ENCODE results near the gene AMH. TPM values are rescaled to one million over a fixed set of nuclear protein-coding genes. Genes with fewer than 3 reads are reported as not detected.

The AMH gene
- total and polyA plus RNA-seq, 8 donors = 0.45 to 2.0 (median 0.86) TPM; not detected in 2

DNA sequence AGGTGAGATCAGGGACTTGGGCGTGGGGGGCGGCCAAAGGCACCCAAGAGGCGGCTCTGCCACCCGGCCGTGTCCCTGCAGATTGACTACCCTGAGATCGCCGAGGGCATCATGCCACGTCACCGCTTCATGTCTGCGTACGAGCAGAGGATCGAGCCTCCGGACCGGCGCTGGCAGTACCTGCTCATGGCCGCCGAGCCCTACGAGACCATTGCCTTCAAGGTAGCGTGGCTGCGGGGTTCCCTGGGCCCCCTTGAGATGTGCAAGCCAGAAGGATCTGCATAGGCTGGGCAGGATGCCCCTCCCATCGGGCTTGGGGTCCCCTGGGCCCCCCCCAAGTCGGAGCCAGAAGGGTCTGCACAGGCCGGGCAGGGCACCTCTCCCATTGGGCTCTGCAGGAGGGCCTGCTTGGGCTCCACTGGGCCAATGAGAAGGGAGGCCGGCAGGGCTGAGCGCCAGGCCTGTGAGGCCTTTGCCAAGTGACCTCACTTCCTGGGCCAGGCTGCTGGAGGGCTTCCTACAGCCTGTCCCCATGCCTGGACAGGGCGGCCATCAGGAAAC lies 2.2 kb upstream of the AMH start:
- 34 to 91% (median 81%) methylated on average over 5 to 26 of the region's 26 CpGs for WGBS, 5 donors
- no peaks in the 10 kb centered on the region for H3K9me3 ChIP-seq
- TF ChIP-seq POLR2AphosphoS5 (IDR thresholded peaks at IDR 0.05) (no peak), EP300 (IDR thresholded peaks at IDR 0.05) (no peak), POLR2A (IDR thresholded peaks at IDR 0.05) (no peak)
- TF ChIP-seq, protein P1, sequence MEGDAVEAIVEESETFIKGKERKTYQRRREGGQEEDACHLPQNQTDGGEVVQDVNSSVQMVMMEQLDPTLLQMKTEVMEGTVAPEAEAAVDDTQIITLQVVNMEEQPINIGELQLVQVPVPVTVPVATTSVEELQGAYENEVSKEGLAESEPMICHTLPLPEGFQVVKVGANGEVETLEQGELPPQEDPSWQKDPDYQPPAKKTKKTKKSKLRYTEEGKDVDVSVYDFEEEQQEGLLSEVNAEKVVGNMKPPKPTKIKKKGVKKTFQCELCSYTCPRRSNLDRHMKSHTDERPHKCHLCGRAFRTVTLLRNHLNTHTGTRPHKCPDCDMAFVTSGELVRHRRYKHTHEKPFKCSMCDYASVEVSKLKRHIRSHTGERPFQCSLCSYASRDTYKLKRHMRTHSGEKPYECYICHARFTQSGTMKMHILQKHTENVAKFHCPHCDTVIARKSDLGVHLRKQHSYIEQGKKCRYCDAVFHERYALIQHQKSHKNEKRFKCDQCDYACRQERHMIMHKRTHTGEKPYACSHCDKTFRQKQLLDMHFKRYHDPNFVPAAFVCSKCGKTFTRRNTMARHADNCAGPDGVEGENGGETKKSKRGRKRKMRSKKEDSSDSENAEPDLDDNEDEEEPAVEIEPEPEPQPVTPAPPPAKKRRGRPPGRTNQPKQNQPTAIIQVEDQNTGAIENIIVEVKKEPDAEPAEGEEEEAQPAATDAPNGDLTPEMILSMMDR (IDR thresholded peaks at IDR 0.05) = no peak
- H3K27ac ChIP-seq = no peak overlapping the region
- no peak overlapping the region for H3K4me3 ChIP-seq
- peaks cover 15 to 43% (median 29%) of the 10 kb centered on the region in 3 donors for H3K27me3 ChIP-seq
- H3K4me1 ChIP-seq = peaks cover 24 to 68% (median 41%) of the 10 kb centered on the region in 4 donors
- H3K36me3 ChIP-seq = peaks cover 54 to 74% (median 66%) of the 10 kb centered on the region in 4 donors
- peak in 1 of 2 donors; percentile 50 for DNase-seq
- intact Hi-C loops (cut with DNase I; ENCODE audit: low total_unique reads) = no loop called here

DNA sequence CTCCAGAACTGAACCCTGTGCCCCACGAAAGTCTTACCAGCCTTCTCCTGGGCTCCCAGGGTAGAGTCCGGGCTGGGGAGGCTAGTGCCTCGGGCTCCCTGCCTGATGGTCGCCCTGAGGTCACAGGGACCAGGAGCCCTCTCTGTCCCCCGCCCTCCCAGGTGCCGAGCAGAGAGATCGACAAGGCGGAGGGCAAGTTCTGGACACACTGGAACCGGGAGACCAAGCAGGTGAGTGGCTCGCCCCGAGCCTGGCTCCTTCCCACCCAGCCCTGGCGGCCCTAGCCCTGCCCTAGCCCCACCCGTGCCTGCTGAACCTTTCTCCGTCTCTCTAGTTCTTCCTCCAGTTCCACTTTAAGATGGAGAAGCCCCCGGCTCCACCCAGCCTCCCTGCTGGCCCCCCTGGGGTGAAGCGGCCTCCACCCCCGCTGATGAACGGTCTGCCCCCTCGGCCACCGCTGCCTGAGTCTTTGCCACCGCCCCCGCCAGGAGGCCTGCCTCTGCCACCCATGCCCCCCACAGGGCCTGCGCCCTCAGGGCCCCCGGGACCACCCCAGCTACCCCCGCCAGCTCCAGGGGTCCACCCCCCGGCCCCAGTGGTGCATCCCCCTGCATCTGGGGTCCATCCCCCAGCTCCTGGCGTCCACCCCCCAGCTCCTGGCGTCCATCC lies 1.6 kb upstream of the AMH start:
- DNase-seq = no peak
- peaks cover 21 to 50% (median 36%) of the 10 kb centered on the region in 3 donors for H3K27me3 ChIP-seq
- intact Hi-C loops (cut with DNase I; ENCODE audit: low total_unique reads) = no loop called here
- no peaks in the 10 kb centered on the region for H3K9me3 ChIP-seq
- H3K27ac ChIP-seq = no peak overlapping the region
- WGBS, 5 donors = 79 to 88% (median 86%) methylated on average over 20 to 28 of the region's 28 CpGs
- peaks cover 54 to 70% (median 64%) of the 10 kb centered on the region in 4 donors for H3K36me3 ChIP-seq
- TF ChIP-seq POLR2A (IDR thresholded peaks at IDR 0.05) = no peak
- TF ChIP-seq EP300 (IDR thresholded peaks at IDR 0.05) = no peak
- TF ChIP-seq POLR2AphosphoS5 (IDR thresholded peaks at IDR 0.05) = no peak
- TF ChIP-seq, protein P1 (IDR thresholded peaks at IDR 0.05) = no peak
- H3K4me3 ChIP-seq = no peak overlapping the region
- H3K4me1 ChIP-seq = peaks cover 24 to 68% (median 41%) of the 10 kb centered on the region in 4 donors

DNA sequence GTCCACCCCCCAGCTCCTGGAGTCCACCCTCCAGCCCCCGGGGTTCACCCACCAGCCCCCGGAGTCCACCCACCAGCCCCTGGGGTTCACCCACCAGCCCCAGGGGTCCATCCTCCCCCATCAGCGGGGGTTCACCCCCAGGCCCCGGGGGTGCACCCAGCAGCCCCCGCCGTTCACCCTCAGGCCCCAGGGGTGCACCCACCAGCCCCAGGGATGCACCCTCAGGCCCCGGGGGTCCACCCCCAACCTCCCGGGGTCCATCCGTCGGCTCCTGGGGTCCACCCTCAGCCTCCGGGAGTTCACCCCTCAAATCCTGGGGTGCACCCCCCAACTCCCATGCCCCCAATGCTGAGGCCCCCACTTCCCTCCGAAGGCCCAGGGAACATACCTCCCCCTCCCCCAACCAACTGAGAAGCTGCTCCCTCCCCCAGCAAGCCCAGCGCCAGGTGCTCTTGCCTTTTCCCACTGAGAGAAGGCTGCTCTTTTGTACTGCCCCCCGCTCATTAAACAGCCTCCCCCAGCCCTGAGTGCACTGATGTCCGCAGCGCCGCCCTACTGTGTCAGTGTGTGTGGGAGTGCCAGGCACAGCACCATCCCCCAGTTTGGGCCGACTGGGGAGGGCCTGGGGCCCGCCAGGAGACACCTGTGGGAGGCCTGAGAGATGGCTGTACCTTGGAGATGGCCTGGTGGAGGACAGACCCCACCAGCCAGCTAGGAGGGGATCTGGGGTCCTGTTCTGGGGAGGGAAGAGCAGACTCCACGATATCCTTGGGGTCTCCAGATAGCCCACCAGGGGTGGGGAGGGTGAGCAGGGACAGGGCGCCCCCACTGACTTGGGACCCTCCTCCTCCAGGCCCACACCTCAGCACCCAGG lies 750 bp upstream of the AMH start:
- Histone ChIP-seq H3K9me3 (no peaks in the 10 kb centered on the region), H3K27ac (no peak overlapping the region), H3K4me3 (no peak overlapping the region), H3K36me3 (peaks cover 52 to 62% (median 58%) of the 10 kb centered on the region in 4 donors), H3K4me1 (peaks cover 31 to 68% (median 45%) of the 10 kb centered on the region in 4 donors), H3K27me3 (peaks cover 26 to 58% (median 44%) of the 10 kb centered on the region in 3 donors)
- DNase-seq = no peak
- intact Hi-C loops (cut with DNase I; ENCODE audit: low total_unique reads) = no loop called here
- WGBS, 5 donors = 83 to 88% (median 87%) methylated on average over 5 to 21 of the region's 21 CpGs
- TF ChIP-seq POLR2AphosphoS5 (IDR thresholded peaks at IDR 0.05) = no peak
- TF ChIP-seq, protein P1 (IDR thresholded peaks at IDR 0.05) = no peak
- no peak for TF ChIP-seq EP300 (IDR thresholded peaks at IDR 0.05)
- no peak for TF ChIP-seq POLR2A (IDR thresholded peaks at IDR 0.05)

Measured in stomach (tissue), 9 donors.